Pulmonary artery endothelial cell (primary cell): Measurements from ENCODE around the gene SLC32A1. TPM values are rescaled to one million over a fixed set of nuclear protein-coding genes. Genes with fewer than 3 reads are reported as not detected.

Experiments used
- DNase-seq: peaks from one replicate; pipeline ENCODE4 v3.0.0-alpha.2; 2011; ENCODE audit warnings: low read depth, low spot score
- total RNA-seq: library from RNA; depleted of rRNA; stranded (reverse); fragments of >200 nt; gene quantifications from 2 replicates; pipeline ENCODE4 v1.2.3, GENCODE V29; 2014

SLC32A1 gene
- total RNA-seq, 1 donor from 2014 or later, result not detected

GRCh38 chr20:38751360-38751976 is 27.2 kb downstream of the SLC32A1 start:
- no peak for DNase-seq

GRCh38 chr20:38752029-38752428 is 27.7 kb downstream of the SLC32A1 start:
- no peak for DNase-seq

DNA sequence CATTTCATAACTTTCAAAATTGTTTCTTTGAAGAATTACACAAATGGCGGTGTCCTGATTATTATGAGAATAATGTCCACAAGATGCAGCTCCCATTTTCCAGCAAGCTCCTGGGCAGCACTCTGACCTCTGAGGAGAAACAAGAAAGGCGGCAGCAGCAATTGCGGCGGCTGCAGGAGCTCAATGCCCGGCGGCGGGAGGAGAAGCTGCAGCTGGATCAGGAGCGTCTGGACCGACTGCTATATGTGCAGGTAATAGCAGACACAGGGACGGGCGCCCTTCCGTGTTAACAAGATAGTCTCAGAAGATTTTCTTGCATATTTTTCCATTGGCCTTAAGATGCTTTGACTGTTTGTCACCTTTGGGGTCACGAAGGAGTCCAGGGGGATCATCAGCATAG is 30.6 kb downstream of the SLC32A1 start:
- DNase-seq, result no peak

DNA sequence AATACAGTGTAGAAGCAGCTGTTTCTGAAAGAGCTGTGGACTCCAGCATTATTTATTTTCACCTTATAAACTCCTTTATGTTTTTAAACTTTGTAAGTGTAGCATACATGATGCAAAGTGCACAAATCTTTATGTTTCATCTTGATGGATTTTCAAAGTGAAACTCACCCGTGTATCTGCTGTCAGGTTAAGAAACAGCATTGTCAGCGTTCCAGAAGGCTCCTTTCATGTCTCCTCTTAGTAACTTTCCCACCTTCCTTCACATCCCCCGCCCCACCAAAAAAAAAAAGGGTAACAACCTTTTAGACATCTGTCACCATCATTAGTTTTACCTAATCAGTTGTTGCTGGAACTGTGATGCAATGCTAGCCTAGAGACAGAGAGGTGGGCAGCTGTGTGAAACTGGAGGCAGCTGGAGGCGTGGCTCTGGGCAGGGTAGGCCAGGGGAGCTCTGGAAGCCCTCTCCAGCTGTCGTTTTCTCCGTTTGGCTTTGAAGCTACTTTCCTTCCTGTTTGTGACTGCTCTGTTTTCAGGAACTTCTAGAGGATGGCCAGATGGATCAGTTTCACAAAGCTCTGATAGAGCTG is 31.1 kb downstream of the SLC32A1 start:
- DNase-seq, result no peak

DNA sequence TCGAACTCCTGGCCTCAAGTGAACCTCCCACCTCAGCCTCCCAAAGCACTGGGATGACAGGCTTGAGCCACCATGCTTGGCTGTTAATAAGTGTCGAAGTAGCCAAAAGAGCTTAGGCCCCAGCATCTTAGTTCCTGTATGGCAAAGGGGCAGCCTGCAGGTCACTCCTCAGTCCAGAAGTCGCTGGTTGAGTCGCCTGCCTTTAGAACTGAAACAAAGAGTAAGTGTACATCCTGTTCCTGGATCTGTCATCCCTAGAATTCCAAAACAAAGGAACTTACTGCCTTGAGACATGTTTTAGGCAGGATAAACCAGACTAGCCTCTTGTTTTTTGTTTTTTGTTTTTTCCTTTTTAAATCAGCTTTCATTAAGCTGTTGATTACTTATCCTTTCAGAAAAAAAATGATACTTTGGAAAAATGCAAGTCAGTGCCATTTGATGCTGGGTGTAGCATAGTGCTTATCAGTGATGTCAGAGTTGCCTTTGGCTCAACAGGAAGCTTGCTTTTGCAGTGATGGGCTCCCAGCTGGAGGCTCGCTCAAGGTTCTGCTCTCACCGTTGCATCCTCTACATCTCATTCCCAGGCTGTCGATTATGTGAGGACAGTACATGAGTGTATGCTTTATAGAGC is 33.0 kb downstream of the SLC32A1 start:
- DNase-seq, result peak; percentile 54

DNA sequence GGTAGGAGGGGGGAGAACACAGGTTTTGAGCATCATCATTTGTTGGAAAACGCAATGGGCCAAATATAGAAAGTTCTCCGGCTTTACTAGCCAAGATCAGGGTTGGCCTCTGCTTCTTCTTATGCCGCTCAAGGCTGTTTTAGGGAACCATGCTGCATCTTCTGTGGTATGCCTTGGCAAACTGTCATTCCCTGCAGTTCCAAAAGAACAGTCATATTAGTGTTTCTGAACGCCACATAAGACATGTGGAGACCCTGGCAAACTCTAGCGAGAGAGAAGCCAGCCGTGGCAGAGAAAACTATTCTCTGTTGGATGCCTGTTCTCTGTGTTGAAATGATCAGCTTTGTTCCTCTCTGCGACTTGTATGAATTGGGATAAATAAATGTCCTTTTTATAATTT is 34.8 kb downstream of the SLC32A1 start:
- no peak for DNase-seq

DNA sequence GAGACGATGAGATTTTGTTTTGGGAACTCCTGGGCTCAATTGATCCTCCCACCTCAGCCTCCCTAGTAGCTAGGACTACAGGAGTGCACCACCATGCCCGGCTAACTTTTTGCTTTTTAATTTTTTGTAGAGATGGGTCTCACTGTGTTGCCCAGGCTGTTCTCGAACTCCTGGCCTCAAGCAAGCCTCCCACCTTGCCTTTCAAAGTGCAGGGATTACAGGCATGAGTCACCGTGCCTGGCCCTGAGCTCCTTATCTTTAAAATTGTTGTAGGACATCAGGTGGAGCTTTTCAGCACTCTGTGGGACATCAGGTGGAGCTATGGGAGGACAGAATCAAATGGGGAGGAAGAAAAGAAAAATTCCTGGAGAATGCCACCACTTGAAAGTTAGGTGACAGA is 36.7 kb downstream of the SLC32A1 start:
- DNase-seq, result no peak

GRCh38 chr20:38762174-38762573 is 37.9 kb downstream of the SLC32A1 start:
- DNase-seq, result no peak

GRCh38 chr20:38763616-38764015 is 39.3 kb downstream of the SLC32A1 start:
- no peak for DNase-seq

GRCh38 chr20:38764567-38765318 is 40.5 kb downstream of the SLC32A1 start:
- peak; percentile 49 for DNase-seq

- DNase-seq, result no peak
These were observed 41.8 kb downstream of the SLC32A1 start for GRCh38 chr20:38766071-38766470.

GRCh38 chr20:38769376-38770295 is 45.4 kb downstream of the SLC32A1 start:
- no peak for DNase-seq

DNA sequence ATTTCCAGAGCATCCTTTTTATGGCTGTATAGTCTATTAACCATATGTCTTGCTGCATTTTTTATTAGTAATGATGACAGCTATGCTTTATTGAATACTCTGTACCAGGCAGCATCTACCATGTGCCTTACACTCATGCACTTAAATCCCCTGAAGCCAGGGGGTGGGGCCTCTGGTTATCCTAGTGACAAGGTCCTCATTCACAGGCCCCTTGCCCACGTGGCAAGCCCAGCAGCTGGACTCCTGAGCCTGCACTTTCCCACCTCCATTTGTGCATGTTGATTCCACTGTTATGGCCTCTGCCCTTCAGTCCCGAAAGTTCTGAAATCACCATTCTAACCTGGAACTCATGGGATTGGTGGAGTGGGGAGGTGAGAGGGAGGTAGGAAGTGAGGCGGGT is 46.3 kb downstream of the SLC32A1 start:
- DNase-seq, result no peak

DNA sequence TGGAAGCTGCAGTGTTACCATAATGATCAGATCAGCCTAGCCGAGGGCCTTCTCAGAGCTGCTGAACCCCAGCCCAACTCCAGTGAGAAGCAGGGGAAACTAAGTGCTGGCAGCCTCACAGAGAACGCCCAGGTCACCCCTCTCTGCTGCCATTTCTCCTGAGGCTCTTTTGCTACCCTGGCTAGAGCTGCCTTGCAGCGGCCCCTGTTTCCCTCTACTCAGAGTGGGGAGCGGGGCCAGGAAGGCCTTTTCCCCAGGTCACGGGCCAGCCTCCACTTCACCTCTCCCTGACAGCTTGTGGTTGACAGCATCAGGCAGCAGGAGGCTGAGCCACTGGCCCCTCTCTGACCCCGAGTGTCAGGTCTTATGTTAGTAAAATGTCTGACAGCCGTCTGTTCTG is 46.7 kb downstream of the SLC32A1 start:
- no peak for DNase-seq

GRCh38 chr20:38771621-38772020 is 47.3 kb downstream of the SLC32A1 start:
- DNase-seq, result no peak

GRCh38 chr20:38774167-38774566 is 49.9 kb downstream of the SLC32A1 start:
- DNase-seq, result no peak

DNA sequence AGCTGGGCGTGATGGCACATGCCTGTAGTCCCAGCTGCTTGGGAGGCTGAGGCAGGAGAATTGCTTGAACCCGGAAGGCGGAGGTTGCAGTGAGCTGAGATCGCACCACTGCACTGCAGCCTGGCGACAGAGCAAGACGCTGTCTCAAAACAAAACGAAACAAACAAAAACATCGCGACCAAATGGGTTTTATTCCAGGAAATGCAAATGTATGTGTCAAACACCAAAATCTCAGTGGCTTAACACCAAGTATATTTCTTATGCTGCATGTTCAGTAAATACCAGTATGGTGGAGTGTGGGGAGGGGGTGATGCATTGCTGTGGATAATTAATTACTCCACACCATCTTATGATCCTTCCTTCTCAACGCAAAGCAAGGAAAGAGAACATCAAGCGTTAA is 52.1 kb downstream of the SLC32A1 start:
- no peak for DNase-seq
